A549 (cell line): ENCODE results near the gene ZNF618. TPM values are rescaled to one million over a fixed set of nuclear protein-coding genes. Genes with fewer than 3 reads are reported as not detected.

Experiments used
- ATAC-seq, 2 experiments: fragments of 200-7000 bp in 1 of 2; fragments of >200 bp in 1 of 2; cut with Nextera tagmentation in 1 of 2; cut with Tn5 transposase in 1 of 2; 3 replicates each; pipeline versions ENCODE4 v1.8.0 to v1.9.1; 2018 to 2020; ENCODE audit warnings: mild to moderate bottlenecking in 1 of 2, moderate library complexity in 1 of 2
- CTCF ChIA-PET: fragments of 300-600 bp; sonication (Branson Sonifier 250); formaldehyde crosslinking; extraction: SDS; loops from one replicate; lab custom pipeline; 2021; ENCODE audit warnings: antibody characterized with exemption, inconsistent platforms; lab: Yijun Ruan, JAX
- POLR2A ChIA-PET: fragments of 350-600 bp; formaldehyde crosslinking; extraction: SDS; loops from one replicate; lab custom pipeline; 2021; ENCODE audit warnings: antibody characterized with exemption, inconsistent platforms; lab: Yijun Ruan, JAX
- DNase-seq, 2 experiments: peaks; one replicate each; pipeline versions ENCODE4 v3.0.0 to v3.0.0-alpha.2; 2011 to 2016; ENCODE audit warnings: low read depth in 1 of 2, low spot score in 1 of 2
- FAIRE-seq: peaks from 2 replicates; lab custom pipeline; 2011; peaks lifted over from hg19 to GRCh38; lab: Jason Lieb, UNC
- H3K27ac ChIP-seq, 2 experiments: fragments of >200 bp; sonication (Bioruptor Twin); formaldehyde crosslinking; 3 replicates each; pipeline ENCODE4 v1.5.1; 2016 to 2017
- H3K4me1 ChIP-seq: fragments of >200 bp; sonication (Bioruptor Twin); formaldehyde crosslinking; 3 replicates; pipeline ENCODE4 v1.6.1; 2016
- H3K4me2 ChIP-seq: fragments of >200 bp; sonication (Bioruptor Twin); formaldehyde crosslinking; 3 replicates; pipeline ENCODE4 v1.6.1; 2016
- H3K4me3 ChIP-seq: fragments of >200 bp; sonication (Bioruptor Twin); formaldehyde crosslinking; 3 replicates; pipeline ENCODE4 v1.5.1; 2016
- H3K9me3 ChIP-seq: fragments of >200 bp; sonication (Bioruptor Twin); formaldehyde crosslinking; 3 replicates; pipeline ENCODE4 v1.6.1; 2016
- BCL3 ChIP-seq: fragments of >200 bp; sonication (Bioruptor Twin); formaldehyde crosslinking; IDR thresholded peaks from 3 replicates; pipeline ENCODE4 v1.6.1; 2016
- CBX2 ChIP-seq: fragments of 200-600 bp; sonication (generic); IDR thresholded peaks from 2 replicates; pipeline ENCODE4 v1.6.1; 2016; ENCODE audit warnings: low read depth, mild to moderate bottlenecking, borderline replicate concordance
- CBX8 ChIP-seq: fragments of 200-600 bp; sonication (generic); IDR thresholded peaks from 2 replicates; pipeline ENCODE4 v1.6.1; 2016
- CHD2 ChIP-seq: fragments of 150-350 bp; IDR thresholded peaks from 2 replicates; pipeline ENCODE4 v1.6.1; 2014; ENCODE audit warnings: low read length; ENCODE audit not compliant: partially characterized antibody
- E2F6 ChIP-seq: IDR thresholded peaks from 2 replicates; pipeline ENCODE4 v1.6.1; 2012; ENCODE audit warnings: low read depth, borderline replicate concordance
- EHF ChIP-seq: fragments of 250-450 bp; sonication (Bioruptor Pico); IDR thresholded peaks from 2 replicates; pipeline ENCODE4 v1.5.0; 2020; ENCODE audit warnings: mild to moderate bottlenecking
- EP300 ChIP-seq, 2 experiments: fragments of >200 bp; sonication (Bioruptor Twin); formaldehyde crosslinking; IDR thresholded peaks; 2 replicates in 1 of 2; 3 replicates in 1 of 2; pipeline ENCODE4 v1.6.1; 2016 to 2017
- FOSL2 ChIP-seq, 2 experiments: fragments of 450-650 bp in 1 of 2; fragments of >200 bp in 1 of 2; sonication (Bioruptor Twin) in 1 of 2; formaldehyde crosslinking; IDR thresholded peaks; 2 replicates each; pipeline versions ENCODE4 v1.5.0 to v1.6.1; 2016 to 2020; ENCODE audit warnings: mild to moderate bottlenecking in 1 of 2, moderate library complexity in 1 of 2
- GATA3 ChIP-seq: IDR thresholded peaks from 2 replicates; pipeline ENCODE4 v1.6.1; 2012; ENCODE audit warnings: borderline replicate concordance
- HMGXB4 ChIP-seq: fragments of 250-450 bp; sonication (Bioruptor Pico); IDR thresholded peaks from 2 replicates; pipeline ENCODE4 v1.5.0; 2021; ENCODE audit warnings: mild to moderate bottlenecking, moderate library complexity, borderline replicate concordance
- HOXA7 ChIP-seq: fragments of 250-450 bp; sonication (Bioruptor Pico); IDR thresholded peaks from 2 replicates; pipeline ENCODE4 v1.5.0; 2020; ENCODE audit warnings: mild to moderate bottlenecking, moderate library complexity
- HOXB5 ChIP-seq: fragments of 250-450 bp; sonication (Bioruptor Pico); IDR thresholded peaks from 2 replicates; pipeline ENCODE4 v1.5.0; 2020; ENCODE audit warnings: mild to moderate bottlenecking, moderate library complexity
- JUNB ChIP-seq: fragments of >200 bp; sonication (Bioruptor Twin); formaldehyde crosslinking; IDR thresholded peaks from 2 replicates; pipeline ENCODE4 v1.6.1; 2016
- MYC ChIP-seq: IDR thresholded peaks from 2 replicates; pipeline ENCODE4 v1.6.1; 2012; ENCODE audit warnings: mild to moderate bottlenecking, inconsistent platforms, low read length, improper control_type of control experiment, borderline replicate concordance
- NPAS2 ChIP-seq: fragments of 250-450 bp; sonication (Bioruptor Pico); IDR thresholded peaks from 2 replicates; pipeline ENCODE4 v1.8.0; 2022; ENCODE audit warnings: mild to moderate bottlenecking, moderate library complexity, borderline replicate concordance
- PBX3 ChIP-seq: IDR thresholded peaks from 2 replicates; pipeline ENCODE4 v1.6.1; 2012
- PHF8 ChIP-seq: fragments of 200-600 bp; sonication (generic); IDR thresholded peaks from 2 replicates; pipeline ENCODE4 v1.6.1; 2016; ENCODE audit warnings: low read depth, mild to moderate bottlenecking, antibody characterized with exemption, moderate library complexity, borderline replicate concordance
- POLR2A ChIP-seq: IDR thresholded peaks from 2 replicates; pipeline ENCODE4 v1.6.1; 2012; ENCODE audit warnings: mild to moderate bottlenecking, low read length
- RAD21 ChIP-seq, 2 experiments: fragments of >200 bp in 1 of 2; sonication (Bioruptor Twin) in 1 of 2; formaldehyde crosslinking in 1 of 2; IDR thresholded peaks in 1 of 2; conservative IDR thresholded peaks in 1 of 2; 2 replicates in 1 of 2; 3 replicates in 1 of 2; pipeline ENCODE4 v1.6.1; 2012 to 2018; ENCODE audit warnings: inconsistent platforms in 1 of 2
- RARB ChIP-seq: fragments of 250-450 bp; sonication (Bioruptor Pico); IDR thresholded peaks from 2 replicates; pipeline ENCODE4 v1.8.0; 2021; ENCODE audit warnings: mild to moderate bottlenecking, moderate library complexity
- RCOR1 ChIP-seq: fragments of 150-350 bp; IDR thresholded peaks from 2 replicates; pipeline ENCODE4 v1.6.1; 2014; ENCODE audit warnings: antibody characterized with exemption, low read length, low read depth
- RFX5 ChIP-seq: fragments of 450-650 bp; IDR thresholded peaks from 2 replicates; pipeline ENCODE4 v1.7.1; 2014; ENCODE audit warnings: antibody characterized with exemption, mild to moderate bottlenecking, moderate library complexity
- SREBF2 ChIP-seq: fragments of 450-650 bp; IDR thresholded peaks from 2 replicates; pipeline ENCODE4 v1.6.1; 2014; ENCODE audit warnings: mild to moderate bottlenecking, moderate library complexity
- TP53 ChIP-seq: fragments of 250-450 bp; sonication (Bioruptor Pico); IDR thresholded peaks from 2 replicates; pipeline ENCODE4 v1.5.0; 2021; ENCODE audit warnings: mild to moderate bottlenecking, moderate library complexity
- ZC3H11A ChIP-seq: fragments of 450-650 bp; IDR thresholded peaks from 2 replicates; pipeline ENCODE4 v1.6.1; 2014; ENCODE audit warnings: antibody characterized with exemption, mild to moderate bottlenecking
- ZFP36 ChIP-seq: fragments of 450-650 bp; IDR thresholded peaks from 2 replicates; pipeline ENCODE4 v1.6.1; 2014; ENCODE audit warnings: borderline replicate concordance; ENCODE audit not compliant: partially characterized antibody
- WGBS: methylation state at CpG from one replicate; pipeline ENCODE4 v1.1.6; 2017; ENCODE audit errors: missing lambda C conversion rate; 5-methylcytosine and 5-hydroxymethylcytosine counted together
- polyA plus RNA-seq, 4 experiments: library from polyadenylated mRNA; depleted of rRNA in 3 of 4; stranded (reverse); fragments of >200 nt; fragmentation: RNase III in 1 of 4; extraction: RNeasy Plus Mini Kit Qiagen cat#74134 plus additional on column Dnase treatment in 1 of 4; gene quantifications; 2 replicates in 3 of 4; 3 replicates in 1 of 4; pipeline ENCODE4 v1.2.3, GENCODE V29; 2011 to 2017

ZNF618 gene
- polyA plus RNA-seq, 2 of the 4 experiments (the other 2 are of a cell fraction): 9.0 to 10.0 TPM

GRCh38 chr9:113955076-113955752 is 79.1 kb downstream of the ZNF618 start:
- WGBS: 78% methylated on average over 2 of the region's 2 CpGs
- Histone ChIP-seq H3K4me3 (no peak overlapping the region), H3K4me2 (peak overlapping the region; percentile 48), H3K27ac (peak overlapping the region in 1 of 2 experiments; percentile 50; a peak in 2 of 6 replicates), H3K4me1 (peaks cover 46% of the 10 kb centered on the region), H3K9me3 (no peaks in the 10 kb centered on the region)
- FAIRE-seq (no peak), DNase-seq (no peak), ATAC-seq (no peak)
- TF ChIP-seq NPAS2 (no peak), EP300 (IDR thresholded peaks at IDR 0.05) (no peak), PBX3 (no peak), CBX8 (no peak), GATA3 (no peak), HMGXB4 (no peak), POLR2A (no peak), PHF8 (no peak), HOXA7 (CRISPR knock-in tag) (no peak), BCL3 (no peak), SREBF2 (no peak), MYC (no peak), ZFP36 (no peak), CHD2 (no peak), RCOR1 (no peak), EHF (CRISPR knock-in tag) (no peak), CBX2 (no peak), TP53 (CRISPR knock-in tag) (no peak), HOXB5 (no peak)
- ChIA-PET POLR2A (no interaction called here), CTCF (interaction anchor here (0.6 to 1.3 kb wide), 3 partner anchors 17 to 336 kb away, joined by 3 read pairs; no protein-coding TSS in a partner anchor)

- FAIRE-seq (no peak), ATAC-seq (no peak), DNase-seq (no peak)
- peak overlapping the region; percentile 65 to 82; a peak in 5 of 6 replicates for H3K27ac ChIP-seq
- H3K4me1 ChIP-seq: peaks cover 46% of the 10 kb centered on the region
- POLR2A ChIA-PET: no interaction called here
- H3K4me3 ChIP-seq: no peak overlapping the region
- peak overlapping the region; percentile 79 for H3K4me2 ChIP-seq
- 93% methylated on average over 5 of the region's 5 CpGs for WGBS
- CTCF ChIA-PET: no interaction called here
- no peak for TF ChIP-seq FOSL2 (IDR thresholded peaks at IDR 0.05)
- TF ChIP-seq FOSL2 (CRISPR knock-in tag; IDR thresholded peaks at IDR 0.05): no peak
- TF ChIP-seq RARB (CRISPR knock-in tag): no peak
- no peak for TF ChIP-seq ZC3H11A
- TF ChIP-seq RFX5: no peak
- no peak for TF ChIP-seq E2F6
- no peak for TF ChIP-seq BCL3
- no peak for TF ChIP-seq RAD21 (conservative IDR thresholded peaks at IDR 0.05 in 1 of 2, IDR thresholded peaks at IDR 0.05 in 1 of 2)
- TF ChIP-seq EP300 (IDR thresholded peaks at IDR 0.05): no peak
- no peak for TF ChIP-seq JUNB
- no peaks in the 10 kb centered on the region for H3K9me3 ChIP-seq
Measured at GRCh38 chr9:113956901-113957300, 80.8 kb downstream of the ZNF618 start.
